Gastrocnemius medialis (tissue), 4 donors: Measurements from ENCODE around the gene RIC8A. TPM values are rescaled to one million over a fixed set of nuclear protein-coding genes. Genes with fewer than 3 reads are reported as not detected.

Experiments used
- ATAC-seq, 2 donors: fragments of 150-250 bp; one replicate each; pipeline ENCODE4 v1.9.1; 2016
- DNase-seq, 2 donors: peaks; one replicate each; pipeline ENCODE4 v3.0.0-alpha.2; 2019
- H3K27ac ChIP-seq, 4 donors: fragments of 200-600 bp; sonication (generic); 1 replicate in 1 of 4; 2 replicates in 3 of 4; pipeline ENCODE4 v1.5.1; 2016 to 2018; ENCODE audit warnings: mild to moderate bottlenecking in 2 of 4, moderate library complexity in 1 of 4
- H3K27me3 ChIP-seq, 3 donors: fragments of 200-600 bp; sonication (generic) in 2 of 3; 1 replicate in 1 of 3; 2 replicates in 2 of 3; pipeline versions ENCODE4 v1.5.1 to v1.6.0; 2016 to 2019; ENCODE audit warnings: mild to moderate bottlenecking in 1 of 3, moderate library complexity in 1 of 3
- H3K36me3 ChIP-seq, 2 donors: fragments of 200-600 bp; sonication (generic) in 1 of 2; one replicate each; pipeline ENCODE4 v1.5.1; 2017 to 2018
- H3K4me1 ChIP-seq, 2 donors: fragments of 200-600 bp; sonication (generic) in 1 of 2; one replicate each; pipeline ENCODE4 v1.5.1; 2016 to 2017; ENCODE audit warnings: mild to moderate bottlenecking in 2 of 2
- H3K4me3 ChIP-seq, 4 donors: fragments of 200-600 bp; sonication (generic) in 3 of 4; 1 replicate in 1 of 4; 2 replicates in 3 of 4; pipeline ENCODE4 v1.5.1; 2016 to 2019; ENCODE audit warnings: mild to moderate bottlenecking in 2 of 4
- H3K9me3 ChIP-seq, 3 donors: fragments of 200-600 bp; sonication (generic) in 2 of 3; 1 replicate in 1 of 3; 2 replicates in 2 of 3; pipeline ENCODE4 v1.5.1; 2016 to 2019
- POLR2A ChIP-seq, 2 donors: fragments of 450-650 bp; IDR thresholded peaks; one replicate each; pipeline ENCODE4 v1.6.1; 2017; ENCODE audit warnings: antibody characterized with exemption in 2 of 2, mild to moderate bottlenecking in 2 of 2, moderate library complexity in 2 of 2
- in situ Hi-C, 4 donors: fragments of 200-750 bp; cut with MboI; loops; one replicate each; pipeline versions ENCODE4 v1.15.0 to v1.8.0; 2017; ENCODE audit warnings: low sequenced_read_pairs in 4 of 4
- intact Hi-C: fragments of 100-400 bp; cut with DNase I; formaldehyde crosslinking; loops from one replicate; pipeline ENCODE4 v1.15.1; 2023; ENCODE audit warnings: low total_unique reads
- total RNA-seq, 4 donors: library from RNA; depleted of rRNA; stranded (reverse); fragments of >200 nt; gene quantifications; one replicate each; pipeline versions ENCODE4 v1.1.0 to v1.2.3, GENCODE V29; 2016
- TF ChIP-seq, protein P1 (sequence below), 5 experiments: fragments of 450-650 bp in 3 of 5; fragments of 200-600 bp in 2 of 5; sonication (generic) in 2 of 5; IDR thresholded peaks in 4 of 5; conservative IDR thresholded peaks in 1 of 5; 1 replicate in 4 of 5; 2 replicates in 1 of 5; pipeline ENCODE4 v1.5.1; 2016 to 2019; ENCODE audit warnings: antibody characterized with exemption in 5 of 5, mild to moderate bottlenecking in 3 of 5, moderate library complexity in 3 of 5

Gene RIC8A
- total RNA-seq, 4 donors from 2014 or later: 35.6 to 68.5 (median 47.8) TPM

DNA sequence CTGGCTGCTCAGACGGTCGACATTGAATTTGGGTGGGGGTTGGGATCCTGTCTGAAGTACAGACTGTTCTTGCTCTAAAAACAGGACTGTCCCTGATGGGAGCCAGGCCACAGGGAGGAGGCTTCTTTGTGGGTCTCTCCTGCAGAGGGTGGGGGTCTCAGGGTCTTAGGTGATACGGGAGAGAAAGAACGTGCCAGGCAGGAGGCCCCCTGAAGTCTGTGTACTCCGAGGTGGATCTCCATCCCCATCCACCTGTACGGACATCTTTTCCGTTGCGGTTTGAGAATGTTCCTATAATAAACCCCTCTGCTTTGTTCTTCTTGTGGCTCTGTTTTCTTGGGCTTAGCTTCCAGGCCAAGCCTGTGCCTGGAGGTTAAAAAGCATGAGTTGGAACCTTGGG is 45.2 kb downstream of the RIC8A start:
- DNase-seq (no peak), ATAC-seq (no peak)
- Histone ChIP-seq H3K27ac (no peak overlapping the region), H3K4me3 (no peak overlapping the region), H3K27me3 (no peaks in the 10 kb centered on the region), H3K9me3 (no peaks in the 10 kb centered on the region), H3K36me3 (peaks cover 0 to 58% of the 10 kb centered on the region in 2 donors), H3K4me1 (no peaks in the 10 kb centered on the region)
- in situ Hi-C loops (no loop called here), intact Hi-C loops (loop anchor here (10.0 kb wide), 1 partner anchor 102 kb away; no protein-coding TSS in a partner anchor)
- no peak for TF ChIP-seq POLR2A (IDR thresholded peaks at IDR 0.05)
- TF ChIP-seq, protein P1, sequence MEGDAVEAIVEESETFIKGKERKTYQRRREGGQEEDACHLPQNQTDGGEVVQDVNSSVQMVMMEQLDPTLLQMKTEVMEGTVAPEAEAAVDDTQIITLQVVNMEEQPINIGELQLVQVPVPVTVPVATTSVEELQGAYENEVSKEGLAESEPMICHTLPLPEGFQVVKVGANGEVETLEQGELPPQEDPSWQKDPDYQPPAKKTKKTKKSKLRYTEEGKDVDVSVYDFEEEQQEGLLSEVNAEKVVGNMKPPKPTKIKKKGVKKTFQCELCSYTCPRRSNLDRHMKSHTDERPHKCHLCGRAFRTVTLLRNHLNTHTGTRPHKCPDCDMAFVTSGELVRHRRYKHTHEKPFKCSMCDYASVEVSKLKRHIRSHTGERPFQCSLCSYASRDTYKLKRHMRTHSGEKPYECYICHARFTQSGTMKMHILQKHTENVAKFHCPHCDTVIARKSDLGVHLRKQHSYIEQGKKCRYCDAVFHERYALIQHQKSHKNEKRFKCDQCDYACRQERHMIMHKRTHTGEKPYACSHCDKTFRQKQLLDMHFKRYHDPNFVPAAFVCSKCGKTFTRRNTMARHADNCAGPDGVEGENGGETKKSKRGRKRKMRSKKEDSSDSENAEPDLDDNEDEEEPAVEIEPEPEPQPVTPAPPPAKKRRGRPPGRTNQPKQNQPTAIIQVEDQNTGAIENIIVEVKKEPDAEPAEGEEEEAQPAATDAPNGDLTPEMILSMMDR (IDR thresholded peaks at IDR 0.05 in 4 of 5, conservative IDR thresholded peaks at IDR 0.05 in 1 of 5): no peak

DNA sequence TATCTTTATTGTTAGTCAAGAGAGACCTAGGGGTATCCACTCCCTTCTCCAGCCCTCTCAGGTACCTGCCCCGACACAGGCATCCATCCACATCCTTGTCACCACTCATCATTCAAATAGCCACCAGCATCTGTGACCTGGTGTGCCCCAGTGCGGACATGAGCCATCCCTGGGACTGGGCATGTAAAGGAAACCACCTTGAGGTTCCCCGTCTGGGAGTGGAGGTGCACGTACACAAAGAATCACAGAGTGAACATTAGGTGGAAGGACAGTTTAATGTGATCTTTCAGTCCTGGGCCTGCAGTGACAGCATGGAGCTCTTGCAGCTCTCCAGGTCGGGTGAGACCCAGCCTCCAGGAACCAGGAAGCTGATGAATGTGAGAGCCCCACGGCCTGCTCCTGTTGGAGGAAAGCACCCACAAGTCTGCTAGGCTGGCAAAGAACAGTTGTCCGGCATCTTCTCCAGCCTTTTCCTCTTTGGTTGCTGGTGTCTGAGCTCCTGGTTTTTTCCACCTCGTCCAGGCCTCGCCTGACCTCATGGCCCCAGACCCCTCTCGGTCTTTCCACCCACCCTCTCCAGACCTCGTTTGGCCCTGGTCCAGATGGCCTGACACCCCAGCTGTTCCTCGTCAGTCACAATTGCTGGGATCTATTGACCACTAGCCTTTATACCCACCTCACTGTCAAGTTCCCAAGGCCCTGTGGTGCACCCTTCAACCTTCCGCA is 45.8 kb downstream of the RIC8A start:
- TF ChIP-seq, protein P1 (IDR thresholded peaks at IDR 0.05 in 4 of 5, conservative IDR thresholded peaks at IDR 0.05 in 1 of 5): no peak
- TF ChIP-seq POLR2A (IDR thresholded peaks at IDR 0.05): no peak
- Histone ChIP-seq H3K27ac (no peak overlapping the region), H3K9me3 (no peaks in the 10 kb centered on the region), H3K4me3 (no peak overlapping the region), H3K36me3 (peaks cover 0 to 51% of the 10 kb centered on the region in 2 donors), H3K4me1 (no peaks in the 10 kb centered on the region), H3K27me3 (no peaks in the 10 kb centered on the region)
- intact Hi-C loops: loop anchor here (10.0 kb wide), 1 partner anchor 101 kb away; no protein-coding TSS in a partner anchor
- ATAC-seq (no peak), DNase-seq (no peak)
- in situ Hi-C loops: no loop called here

DNA sequence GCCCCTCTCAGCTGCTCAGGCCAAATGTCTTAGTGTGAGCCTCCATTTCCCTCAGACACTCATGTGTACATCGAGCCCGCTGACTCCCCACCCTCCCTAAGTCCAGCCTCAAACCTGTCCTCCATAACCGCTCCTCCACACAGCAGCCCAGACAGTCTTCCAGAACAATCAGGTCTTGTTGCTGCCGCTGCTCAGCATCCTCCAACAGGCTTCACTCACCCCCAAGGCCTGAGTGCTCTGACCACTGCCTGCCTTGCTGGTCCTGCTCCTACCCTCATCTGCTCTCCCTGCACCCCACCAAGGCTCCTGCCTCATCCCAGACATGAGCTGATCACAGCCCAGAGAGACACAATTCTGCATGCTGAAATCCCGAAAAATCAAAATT is 46.4 kb downstream of the RIC8A start:
- H3K36me3 ChIP-seq: peaks cover 0 to 46% of the 10 kb centered on the region in 2 donors
- intact Hi-C loops: loop anchor here (10.0 kb wide), 1 partner anchor 101 kb away; no protein-coding TSS in a partner anchor
- H3K4me1 ChIP-seq: no peaks in the 10 kb centered on the region
- no peaks in the 10 kb centered on the region for H3K27me3 ChIP-seq
- H3K9me3 ChIP-seq: no peaks in the 10 kb centered on the region
- TF ChIP-seq, protein P1 (IDR thresholded peaks at IDR 0.05 in 4 of 5, conservative IDR thresholded peaks at IDR 0.05 in 1 of 5): no peak
- TF ChIP-seq POLR2A (IDR thresholded peaks at IDR 0.05): no peak
- DNase-seq (no peak), ATAC-seq (no peak)
- no peak overlapping the region for H3K4me3 ChIP-seq
- no peak overlapping the region for H3K27ac ChIP-seq
- in situ Hi-C loops: no loop called here

DNA sequence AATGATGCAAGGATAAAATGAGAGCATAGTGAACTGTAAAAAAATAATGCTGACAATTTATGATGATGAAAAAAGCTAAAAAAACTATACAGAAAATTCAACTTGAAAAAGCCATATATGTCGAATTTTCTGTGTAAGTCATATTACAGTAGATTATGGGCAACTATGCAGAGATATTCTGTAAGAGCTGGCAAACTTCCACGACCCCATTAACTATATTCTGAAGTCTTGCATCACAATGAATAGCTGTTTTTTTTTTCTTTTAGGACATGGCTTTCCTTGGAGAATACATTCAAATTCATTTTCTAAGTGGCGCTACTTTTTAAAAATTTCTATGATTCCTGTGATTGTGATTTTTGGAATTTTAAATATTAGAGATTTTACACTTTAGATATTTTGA is 47.7 kb downstream of the RIC8A start:
- no peak overlapping the region for H3K4me3 ChIP-seq
- intact Hi-C loops: loop anchor here (10.0 kb wide), 1 partner anchor 100 kb away; no protein-coding TSS in a partner anchor
- H3K27me3 ChIP-seq: no peaks in the 10 kb centered on the region
- no peak for ATAC-seq
- in situ Hi-C loops: no loop called here
- H3K27ac ChIP-seq: no peak overlapping the region
- peaks cover 0 to 34% of the 10 kb centered on the region in 2 donors for H3K36me3 ChIP-seq
- no peak for DNase-seq
- TF ChIP-seq, protein P1 (IDR thresholded peaks at IDR 0.05 in 4 of 5, conservative IDR thresholded peaks at IDR 0.05 in 1 of 5): no peak
- TF ChIP-seq POLR2A (IDR thresholded peaks at IDR 0.05): no peak
- no peaks in the 10 kb centered on the region for H3K4me1 ChIP-seq
- H3K9me3 ChIP-seq: no peaks in the 10 kb centered on the region
